HG03103 (cell line): Measurements from ENCODE around the gene GPR142.

Experiments
- ATAC-seq: cut with Tn5 transposase; IDR thresholded peaks from one replicate; pipeline ENCODE4 v1.9.1; 2021; ENCODE audit warnings: low read depth; ENCODE audit not compliant: unreplicated experiment

GPR142 gene

GRCh38 chr17:74417178-74418045 lies 50.1 kb downstream of the GPR142 start:
- no peak for ATAC-seq

- ATAC-seq: no peak
These were observed 52.7 kb downstream of the GPR142 start for GRCh38 chr17:74419928-74420411.
